Measurements from ENCODE around the gene ZNHIT2.

GRCh38 chr11:65111744-65112545, 5.6 kb downstream of the ZNHIT2 start, which contains the start of gene TM7SF2:
- TF ChIP-seq EP300 (IDR thresholded peaks at IDR 0.05; ENCODE audit: borderline replicate concordance) (no peak), MAX (IDR thresholded peaks at IDR 0.05) (peak; percentile 46; the same call in 1 of the 2 replicates), FOXM1 (IDR thresholded peaks at IDR 0.05; ENCODE audit: borderline replicate concordance, low read depth) (no peak), TAF1 (IDR thresholded peaks at IDR 0.05; ENCODE audit: low read depth) (peak; percentile 84), YY1 (IDR thresholded peaks at IDR 0.05; ENCODE audit: low read depth) (no peak), CREB1 (IDR thresholded peaks at IDR 0.05; ENCODE audit: low read depth) (peak; percentile 49; the same call in 1 of the 2 replicates), TEAD4 (IDR thresholded peaks at IDR 0.05) (no peak), CEBPB (IDR thresholded peaks at IDR 0.05) (no peak), RAD21 (IDR thresholded peaks at IDR 0.05; ENCODE audit: low read depth) (no peak), EGR1 (IDR thresholded peaks at IDR 0.05) (no peak), TCF12 (IDR thresholded peaks at IDR 0.05; ENCODE audit: low read depth) (no peak), ZBTB7A (IDR thresholded peaks at IDR 0.05; ENCODE audit: low read depth) (peak; percentile 40), NFIC (IDR thresholded peaks at IDR 0.05) (no peak)
- TF ChIP-seq, protein P1, sequence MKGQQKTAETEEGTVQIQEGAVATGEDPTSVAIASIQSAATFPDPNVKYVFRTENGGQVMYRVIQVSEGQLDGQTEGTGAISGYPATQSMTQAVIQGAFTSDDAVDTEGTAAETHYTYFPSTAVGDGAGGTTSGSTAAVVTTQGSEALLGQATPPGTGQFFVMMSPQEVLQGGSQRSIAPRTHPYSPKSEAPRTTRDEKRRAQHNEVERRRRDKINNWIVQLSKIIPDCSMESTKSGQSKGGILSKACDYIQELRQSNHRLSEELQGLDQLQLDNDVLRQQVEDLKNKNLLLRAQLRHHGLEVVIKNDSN (IDR thresholded peaks at IDR 0.05), result no peak
